ENCODE results near the gene COG7.
A peak's percentile ranks its signal among the peaks of the same experiment; 100 is the strongest.

Gene COG7

DNA sequence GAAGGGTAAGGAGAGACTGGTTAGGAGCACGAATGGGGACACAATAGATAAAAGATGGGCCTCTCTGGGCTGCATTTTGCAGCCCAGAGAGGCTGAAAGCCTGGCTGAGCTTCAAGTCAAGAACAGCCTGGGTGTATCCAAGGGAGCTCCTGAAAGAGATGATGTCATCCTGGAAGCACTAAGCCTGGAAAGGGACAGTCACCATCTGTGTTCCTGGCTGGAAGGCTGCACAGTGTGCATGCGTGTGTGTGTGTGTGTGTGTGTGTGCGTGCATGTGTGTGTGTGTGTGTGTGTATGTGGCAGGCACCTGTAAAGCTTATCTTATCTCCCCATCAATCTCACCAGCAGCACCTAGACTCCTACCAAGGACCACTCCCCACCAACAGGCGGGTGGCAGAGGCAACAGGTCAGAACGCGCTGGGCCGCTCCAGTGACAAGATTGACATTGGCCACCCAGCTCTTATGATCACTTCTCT is 44.1 kb downstream of the COG7 start:
- Mint-ChIP-seq H3K4me1 (peaks cover 39% of the 10 kb centered on the region), H3K36me3 (ENCODE audit: low read depth) (peaks cover 66% of the 10 kb centered on the region), H3K27me3 (ENCODE audit: low read depth) (no peaks in the 10 kb centered on the region), H3K9me3 (no peaks in the 10 kb centered on the region), H3K4me3 (no peak overlapping the region), H3K27ac (peak overlapping the region in 2 of 3 experiments; percentile 74 to 77)
- TF ChIP-seq, protein P1, sequence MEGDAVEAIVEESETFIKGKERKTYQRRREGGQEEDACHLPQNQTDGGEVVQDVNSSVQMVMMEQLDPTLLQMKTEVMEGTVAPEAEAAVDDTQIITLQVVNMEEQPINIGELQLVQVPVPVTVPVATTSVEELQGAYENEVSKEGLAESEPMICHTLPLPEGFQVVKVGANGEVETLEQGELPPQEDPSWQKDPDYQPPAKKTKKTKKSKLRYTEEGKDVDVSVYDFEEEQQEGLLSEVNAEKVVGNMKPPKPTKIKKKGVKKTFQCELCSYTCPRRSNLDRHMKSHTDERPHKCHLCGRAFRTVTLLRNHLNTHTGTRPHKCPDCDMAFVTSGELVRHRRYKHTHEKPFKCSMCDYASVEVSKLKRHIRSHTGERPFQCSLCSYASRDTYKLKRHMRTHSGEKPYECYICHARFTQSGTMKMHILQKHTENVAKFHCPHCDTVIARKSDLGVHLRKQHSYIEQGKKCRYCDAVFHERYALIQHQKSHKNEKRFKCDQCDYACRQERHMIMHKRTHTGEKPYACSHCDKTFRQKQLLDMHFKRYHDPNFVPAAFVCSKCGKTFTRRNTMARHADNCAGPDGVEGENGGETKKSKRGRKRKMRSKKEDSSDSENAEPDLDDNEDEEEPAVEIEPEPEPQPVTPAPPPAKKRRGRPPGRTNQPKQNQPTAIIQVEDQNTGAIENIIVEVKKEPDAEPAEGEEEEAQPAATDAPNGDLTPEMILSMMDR (IDR thresholded peaks at IDR 0.05; ENCODE audit: unreplicated experiment in 3 of 3) = no peak

GRCh38 chr16:23408242-23408822 is 44.7 kb downstream of the COG7 start:
- Mint-ChIP-seq H3K4me3 (no peak overlapping the region), H3K4me1 (peaks cover 42% of the 10 kb centered on the region), H3K27me3 (ENCODE audit: low read depth) (no peaks in the 10 kb centered on the region), H3K36me3 (ENCODE audit: low read depth) (peaks cover 63% of the 10 kb centered on the region), H3K27ac (peak overlapping the region; percentile 21 to 77 (median 74)), H3K9me3 (no peaks in the 10 kb centered on the region)
- TF ChIP-seq, protein P1 (IDR thresholded peaks at IDR 0.05; ENCODE audit: unreplicated experiment in 3 of 3) = no peak

DNA sequence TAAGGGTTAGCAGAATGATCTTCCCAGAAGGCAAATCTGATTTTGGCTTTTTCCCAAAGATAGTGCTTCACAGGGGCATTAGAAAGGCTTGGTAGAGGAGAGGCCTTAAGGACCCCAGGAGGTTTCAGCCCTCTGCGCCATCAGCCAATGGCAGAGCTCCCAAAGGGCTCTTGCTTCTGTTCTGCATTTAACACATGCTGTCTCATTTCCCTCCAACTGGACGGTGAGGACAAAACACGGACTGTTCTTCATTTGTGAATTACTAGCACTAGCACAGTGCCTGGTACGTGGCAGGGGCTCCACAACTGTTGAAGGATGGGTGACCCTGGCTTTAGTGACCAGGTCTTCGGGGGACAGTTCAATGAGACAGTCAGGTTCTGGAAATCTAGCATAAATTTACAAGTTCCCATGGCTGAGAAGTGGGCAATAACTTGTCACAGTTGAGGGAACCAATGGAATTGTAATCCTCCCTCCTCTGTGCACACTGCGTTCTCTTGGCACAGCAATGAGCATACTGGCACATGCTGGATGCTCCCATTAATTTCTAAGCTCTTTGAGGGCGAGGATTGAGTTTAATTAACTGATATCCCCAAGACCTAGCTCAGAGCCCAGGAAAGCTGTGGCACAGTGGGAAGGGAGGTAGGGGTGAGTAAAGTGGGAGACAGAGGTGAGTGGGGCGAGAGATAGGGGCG is 45.4 kb downstream of the COG7 start:
- TF ChIP-seq, protein P1 (IDR thresholded peaks at IDR 0.05; ENCODE audit: unreplicated experiment in 3 of 3) = no peak
- Mint-ChIP-seq H3K4me1 (peaks cover 47% of the 10 kb centered on the region), H3K27ac (no peak overlapping the region), H3K9me3 (no peaks in the 10 kb centered on the region), H3K27me3 (ENCODE audit: low read depth) (no peaks in the 10 kb centered on the region), H3K36me3 (ENCODE audit: low read depth) (peaks cover 65% of the 10 kb centered on the region), H3K4me3 (no peak overlapping the region)

DNA sequence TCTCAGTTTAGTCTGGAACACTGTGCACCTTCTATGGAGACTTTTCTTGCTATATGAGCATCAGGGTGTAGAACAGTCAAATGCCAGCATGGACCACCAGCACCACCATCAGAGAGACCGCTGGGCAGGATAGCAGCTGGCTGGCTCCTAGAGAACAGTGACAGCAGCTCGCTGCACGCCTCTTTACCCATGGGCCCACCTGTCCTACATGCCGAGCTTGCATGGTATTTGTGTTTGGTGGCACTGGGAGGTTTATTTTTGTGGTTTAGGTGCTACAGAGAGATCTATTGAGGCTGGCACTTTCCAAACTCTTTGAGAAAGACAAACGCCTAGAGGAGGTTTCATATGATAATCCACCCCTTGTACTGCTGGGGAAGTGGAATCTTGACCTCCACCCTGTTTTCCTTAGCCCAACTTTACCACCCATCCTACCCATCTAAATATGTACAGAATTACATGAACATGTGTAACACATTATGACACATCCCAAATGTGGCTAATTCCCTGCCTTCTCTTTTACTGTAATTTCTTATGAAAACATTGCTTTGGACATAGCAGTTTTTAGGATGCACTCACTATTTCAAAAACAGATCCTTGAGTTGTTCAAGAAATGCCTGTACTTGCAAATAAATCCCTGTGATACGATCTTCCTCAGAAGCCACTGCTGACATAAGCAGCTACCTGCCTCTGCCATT is 46.3 kb downstream of the COG7 start:
- TF ChIP-seq, protein P1 (IDR thresholded peaks at IDR 0.05; ENCODE audit: unreplicated experiment in 3 of 3) = no peak
- Mint-ChIP-seq H3K27ac (peak overlapping the region in 1 of 3 experiments; percentile 14), H3K36me3 (ENCODE audit: low read depth) (peaks cover 68% of the 10 kb centered on the region), H3K27me3 (ENCODE audit: low read depth) (no peaks in the 10 kb centered on the region), H3K9me3 (no peaks in the 10 kb centered on the region), H3K4me3 (no peak overlapping the region), H3K4me1 (peaks cover 50% of the 10 kb centered on the region)

- no peaks in the 10 kb centered on the region for H3K9me3 Mint-ChIP-seq
- H3K4me3 Mint-ChIP-seq = no peak overlapping the region
- H3K27ac Mint-ChIP-seq = peak overlapping the region in 1 of 3 experiments; percentile 14
- H3K27me3 Mint-ChIP-seq (ENCODE audit: low read depth) = no peaks in the 10 kb centered on the region
- TF ChIP-seq, protein P1 (IDR thresholded peaks at IDR 0.05; ENCODE audit: unreplicated experiment in 3 of 3) = no peak
- peaks cover 55% of the 10 kb centered on the region for H3K4me1 Mint-ChIP-seq
- H3K36me3 Mint-ChIP-seq (ENCODE audit: low read depth) = peaks cover 68% of the 10 kb centered on the region
Observed at GRCh38 chr16:23406024-23406423, 47.0 kb downstream of the COG7 start.
